Brain pericyte (primary cell): ENCODE data around the gene ABLIM3.
"Not testable (repeated sequence)": the region's sequence is repeated elsewhere in the genome, so short reads cannot be mapped to it uniquely, and the experiment has no call there.

ENCODE experiments used
- DNase-seq: peaks from one replicate; pipeline ENCODE4 v3.0.0-alpha.2; 2012; ENCODE audit warnings: low read depth, low spot score

ABLIM3 gene

DNA sequence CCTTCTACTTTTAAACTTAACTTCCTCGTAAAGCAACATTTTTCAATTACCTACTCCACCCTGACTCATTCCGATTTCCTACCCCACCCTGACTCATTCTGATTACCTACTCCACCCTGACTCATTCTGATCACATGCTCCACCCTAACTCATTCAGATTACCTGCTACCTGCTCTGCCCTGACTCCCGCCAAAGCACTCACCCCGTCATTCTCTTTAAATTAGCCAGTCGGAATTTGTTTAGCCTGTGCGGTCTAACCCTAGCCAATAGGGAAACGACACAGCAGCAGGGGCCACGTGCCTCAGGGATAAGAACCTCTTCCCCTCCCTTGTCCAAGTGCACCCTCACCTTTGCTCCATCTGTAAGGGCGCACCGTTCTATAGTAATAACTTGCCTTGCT lies 46.3 kb downstream of the ABLIM3 start:
- DNase-seq: not testable (repeated sequence)

GRCh38 chr5:149188383-149188782 lies 47.1 kb downstream of the ABLIM3 start:
- DNase-seq: no peak

GRCh38 chr5:149195337-149195887 lies 54.1 kb downstream of the ABLIM3 start:
- DNase-seq: no peak

DNA sequence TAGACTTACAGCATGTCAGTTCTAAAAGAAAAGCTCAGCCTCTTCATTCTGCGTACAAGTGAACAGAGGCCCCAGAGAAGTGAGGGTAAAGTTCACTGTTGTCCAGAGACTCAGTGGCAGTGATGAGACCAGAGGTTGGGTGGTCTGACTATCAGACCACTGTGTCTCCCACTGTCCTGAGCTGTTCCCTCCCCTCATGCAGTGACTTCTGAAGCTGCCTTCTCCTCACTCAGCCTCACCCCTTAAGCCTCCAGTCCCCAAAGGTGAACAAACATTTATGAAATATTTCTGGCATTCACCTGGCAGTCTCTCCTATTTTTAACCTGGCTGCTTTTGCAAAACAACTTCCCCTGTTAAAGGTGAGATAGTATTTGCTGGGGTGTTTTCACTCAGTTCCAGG lies 54.7 kb downstream of the ABLIM3 start:
- no peak for DNase-seq

DNA sequence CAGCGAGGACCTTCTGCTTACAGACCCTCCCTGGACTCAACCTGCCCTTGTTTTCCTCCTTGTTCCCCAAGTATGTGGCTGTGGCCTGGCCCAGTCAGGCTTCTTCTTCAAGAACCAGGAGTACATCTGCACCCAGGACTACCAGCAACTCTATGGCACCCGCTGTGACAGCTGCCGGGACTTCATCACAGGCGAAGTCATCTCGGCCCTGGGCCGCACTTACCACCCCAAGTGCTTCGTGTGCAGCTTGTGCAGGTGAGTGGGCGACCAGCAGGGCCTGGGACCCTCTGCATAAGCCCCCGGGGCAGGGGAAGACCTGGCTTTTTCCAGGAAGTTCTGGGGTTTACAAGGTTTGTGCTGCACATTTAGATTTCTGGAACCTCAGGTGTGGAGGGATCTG lies 56.9 kb downstream of the ABLIM3 start:
- DNase-seq: no peak

GRCh38 chr5:149200355-149200754 lies 59.1 kb downstream of the ABLIM3 start:
- DNase-seq: no peak

DNA sequence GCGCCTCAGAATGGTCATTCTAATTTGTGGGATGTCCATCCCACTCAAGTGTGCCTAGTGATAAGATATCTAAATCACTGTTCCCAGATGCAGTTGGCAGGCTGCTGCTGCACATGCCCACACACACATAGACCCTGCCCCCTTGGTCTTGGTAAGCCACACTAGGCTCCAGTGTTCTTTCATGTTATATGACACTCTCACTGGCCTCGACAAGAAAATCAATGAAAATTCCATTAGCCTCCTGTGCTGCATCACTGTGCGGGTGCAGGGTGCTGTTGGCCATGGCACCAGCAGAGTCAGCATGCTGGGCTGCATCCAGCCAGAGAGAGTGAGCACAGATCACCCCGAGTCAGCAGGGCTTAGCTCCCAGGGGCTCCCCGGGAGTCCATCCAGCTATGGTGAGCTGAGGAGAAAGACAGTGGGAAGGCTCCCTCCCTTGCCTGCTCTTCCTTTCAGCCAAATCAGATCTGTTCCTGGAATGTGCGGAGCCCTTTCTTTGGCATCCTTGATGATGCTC lies 59.9 kb downstream of the ABLIM3 start:
- no peak for DNase-seq

- no peak for DNase-seq
These were observed 61.7 kb downstream of the ABLIM3 start for GRCh38 chr5:149202910-149203451.

DNA sequence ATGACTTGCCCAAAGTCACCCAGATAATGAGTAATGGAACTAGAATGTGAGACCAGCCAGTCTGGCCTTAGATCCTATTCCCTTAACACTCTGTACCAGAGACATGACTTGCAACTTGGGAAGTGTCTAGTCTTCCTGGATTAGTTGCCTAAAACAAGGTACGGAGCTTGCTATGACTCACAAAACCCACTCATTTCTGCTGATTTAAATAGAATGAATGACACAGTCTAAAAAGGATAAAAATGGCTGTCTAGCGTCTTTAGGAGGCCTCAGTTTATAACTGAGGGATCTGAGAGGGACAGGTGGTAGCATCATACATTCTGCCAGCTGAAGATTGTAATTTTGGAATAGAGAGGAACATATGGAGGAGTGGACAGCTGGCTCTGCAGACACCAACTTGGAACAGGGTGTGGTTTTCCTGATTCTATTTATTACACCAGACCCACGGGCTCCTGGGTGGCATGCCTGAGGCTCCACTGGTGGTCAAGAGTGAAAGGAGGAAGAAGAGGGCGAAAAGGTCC lies 62.7 kb downstream of the ABLIM3 start:
- DNase-seq: no peak

DNA sequence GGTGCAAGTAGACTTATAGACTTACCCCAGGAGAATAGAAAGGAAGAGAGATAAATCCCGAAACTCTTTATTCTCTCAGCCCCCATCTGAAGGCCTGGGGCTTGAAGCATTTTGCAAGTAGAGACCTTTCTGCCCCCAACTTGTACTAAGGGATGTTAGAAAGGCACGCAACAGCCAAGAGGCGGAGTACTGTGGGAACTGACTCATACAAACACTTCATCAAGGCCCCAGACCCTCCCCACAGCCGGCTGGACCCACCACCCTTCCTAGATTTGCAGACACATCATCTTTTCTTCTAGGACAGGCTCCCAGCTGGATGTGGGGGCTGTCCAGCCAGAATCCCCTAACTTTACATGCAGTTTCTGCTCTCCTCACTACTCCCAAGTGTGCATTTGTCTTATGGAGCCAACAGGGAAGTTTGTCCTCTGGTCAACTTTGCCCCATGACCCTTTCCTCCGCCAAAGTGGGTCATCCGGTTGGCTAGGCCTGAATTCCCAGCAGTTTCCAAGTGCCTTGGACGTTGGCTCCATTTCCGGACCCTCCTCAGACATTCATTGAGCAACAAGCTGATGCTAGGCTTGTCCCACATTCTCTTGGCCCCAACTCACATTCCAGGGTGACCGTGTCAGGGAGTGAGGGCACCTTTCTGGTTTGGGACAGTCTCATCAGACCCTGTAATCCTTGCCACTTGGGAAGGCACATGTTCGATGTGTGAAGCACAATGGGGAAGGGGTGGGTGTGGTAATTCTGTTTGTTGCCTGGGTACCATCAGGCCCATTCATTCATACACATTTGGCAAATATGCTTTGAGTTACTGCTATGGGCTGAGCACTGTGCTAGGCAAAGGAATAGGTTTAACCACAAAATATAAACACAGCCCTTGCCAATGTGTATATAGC lies 64.6 kb downstream of the ABLIM3 start:
- peak; percentile 26 for DNase-seq

- DNase-seq: no peak
These were observed 65.3 kb downstream of the ABLIM3 start for GRCh38 chr5:149206524-149207141.

DNA sequence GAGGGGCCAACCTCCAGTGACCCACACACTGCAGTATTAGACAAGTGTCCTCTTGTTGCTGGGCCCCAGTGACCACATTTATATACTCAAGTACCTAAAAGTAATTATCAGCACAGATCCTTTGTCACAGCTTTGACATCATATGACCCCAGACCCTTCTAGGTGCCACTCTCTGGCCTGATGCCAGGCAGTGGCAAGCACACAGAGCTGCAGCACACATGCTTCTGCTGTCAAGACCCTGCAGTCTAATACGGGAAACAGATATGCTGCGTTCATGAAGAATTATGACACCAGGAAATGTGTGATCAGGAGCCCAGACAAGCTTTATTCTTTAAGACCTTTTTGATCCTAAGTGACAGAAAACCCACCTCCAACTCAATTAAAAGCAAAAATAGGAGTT lies 66.5 kb downstream of the ABLIM3 start:
- no peak for DNase-seq

- no peak for DNase-seq
These were observed 68.9 kb downstream of the ABLIM3 start for GRCh38 chr5:149210225-149210624.

GRCh38 chr5:149210968-149211490 lies 69.7 kb downstream of the ABLIM3 start:
- no peak for DNase-seq

DNA sequence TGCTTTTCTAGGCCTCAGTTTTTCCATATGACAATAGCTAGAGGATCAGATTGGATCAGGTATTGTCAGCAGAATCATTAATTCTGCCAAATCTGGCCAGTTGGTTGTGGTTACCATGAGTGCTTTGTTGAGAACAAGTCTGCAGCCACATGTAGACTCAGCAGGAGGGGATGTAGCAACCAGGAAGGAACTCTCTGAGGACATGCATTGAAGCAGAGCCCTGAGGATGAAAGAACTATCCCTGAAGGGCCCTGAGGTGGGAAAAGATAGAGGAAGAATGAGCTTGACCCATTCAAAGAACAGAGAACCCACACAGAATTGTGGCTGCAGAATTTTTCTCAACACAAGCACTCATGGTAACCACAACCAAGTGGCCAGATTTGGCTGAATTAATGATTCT lies 70.3 kb downstream of the ABLIM3 start:
- DNase-seq: no peak

GRCh38 chr5:149212198-149212951 lies 71.1 kb downstream of the ABLIM3 start:
- DNase-seq: peak; percentile 55

GRCh38 chr5:149213264-149213880 lies 72.1 kb downstream of the ABLIM3 start:
- no peak for DNase-seq

DNA sequence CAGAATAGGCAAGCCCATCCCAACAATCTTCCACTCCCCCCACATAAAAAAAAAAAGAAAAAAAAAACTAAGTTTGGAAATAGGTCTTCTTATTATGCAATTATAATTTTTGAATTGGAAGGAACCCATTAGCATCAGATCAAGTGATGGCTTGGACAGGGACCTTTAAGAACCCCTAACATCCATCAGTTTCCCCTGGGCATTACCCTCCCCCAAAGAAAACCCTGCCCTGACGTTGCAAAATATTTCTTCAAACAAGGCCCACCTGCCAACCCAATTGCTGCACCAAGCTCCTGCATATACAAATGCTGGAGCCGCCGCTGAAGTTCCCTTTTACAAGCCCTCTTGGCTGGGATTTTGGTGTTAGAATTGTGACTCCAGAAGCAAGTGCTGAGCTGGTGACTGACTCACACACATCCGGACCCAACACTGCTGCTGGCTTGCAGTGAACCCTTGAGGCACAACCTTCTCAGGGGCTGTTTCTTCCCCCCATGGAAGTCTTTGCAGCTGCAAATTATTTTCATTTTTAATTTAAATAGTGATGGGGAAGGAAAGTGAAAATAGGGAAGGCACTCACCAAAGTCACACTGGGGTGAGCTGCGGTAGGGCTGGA lies 74.3 kb downstream of the ABLIM3 start:
- DNase-seq: no peak

DNA sequence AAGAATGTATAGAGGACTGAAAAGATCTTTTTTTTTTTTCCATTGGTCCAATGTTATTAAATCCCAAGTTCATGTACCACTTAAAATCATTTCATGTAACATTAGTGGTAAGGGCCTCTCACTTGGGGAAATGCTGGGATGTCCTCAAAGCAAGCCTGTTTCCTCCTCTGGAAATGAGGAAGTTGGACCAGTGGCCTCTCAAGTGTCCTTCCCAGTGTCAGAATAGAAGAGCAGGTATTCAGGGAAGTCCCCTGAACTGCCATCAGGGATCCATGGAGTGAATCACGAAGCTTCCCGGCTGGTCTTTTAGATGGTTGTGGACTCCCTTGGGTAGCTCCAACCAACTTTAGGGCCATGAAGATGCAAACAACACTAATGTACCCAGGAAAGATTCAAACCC lies 75.2 kb downstream of the ABLIM3 start:
- DNase-seq: no peak

DNA sequence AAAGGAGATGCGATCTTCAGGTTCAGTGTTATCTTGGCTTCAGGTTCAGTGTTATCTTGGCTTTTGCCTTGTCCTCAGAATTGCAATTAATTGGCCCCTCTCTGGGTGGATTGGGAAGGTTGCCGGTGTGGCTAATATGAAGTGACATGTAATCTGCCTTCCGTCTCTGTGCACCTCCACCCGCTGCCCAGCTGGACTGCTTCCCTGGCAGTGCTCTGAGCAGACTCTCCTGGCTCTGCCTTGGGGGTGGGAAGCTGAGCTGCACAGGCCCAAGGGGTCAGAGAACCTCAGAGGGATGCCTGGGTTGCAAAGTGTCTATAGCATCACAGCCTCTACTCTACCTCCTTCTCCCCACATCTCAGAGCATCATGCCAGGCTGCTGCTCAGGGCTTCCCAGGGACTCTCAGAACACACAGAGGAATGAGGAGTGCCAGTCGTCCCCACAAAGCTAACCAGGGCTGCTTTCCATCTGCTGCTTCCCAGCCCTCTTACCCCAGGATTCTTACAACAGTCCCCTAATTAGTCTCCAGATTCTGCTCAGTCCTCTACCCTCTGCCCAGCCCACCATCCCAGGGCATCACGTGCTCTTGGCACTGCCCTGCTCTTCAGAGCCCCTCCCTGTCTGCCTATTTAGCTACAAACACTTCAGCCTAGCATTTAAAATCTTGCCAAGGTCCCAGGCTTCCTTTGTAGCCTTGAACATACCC lies 76.0 kb downstream of the ABLIM3 start:
- DNase-seq: no peak
